Uterus (tissue), 4 donors: ENCODE data around the gene CDADC1. TPM values are rescaled to one million over a fixed set of nuclear protein-coding genes. Genes with fewer than 3 reads are reported as not detected.
A peak's percentile ranks its signal among the peaks of the same experiment; 100 is the strongest.

Source experiments
- DNase-seq, 2 donors: peaks; one replicate each; pipeline ENCODE4 v3.0.0-alpha.2; 2019 to 2020
- H3K27ac ChIP-seq, 2 donors: fragments of 200-600 bp; sonication (generic); 1 replicate in 1 of 2; 2 replicates in 1 of 2; pipeline ENCODE4 v1.5.1; 2016 to 2018
- H3K27me3 ChIP-seq, 2 donors: fragments of 200-600 bp; sonication (generic); one replicate each; pipeline ENCODE4 v1.5.1; 2018 to 2019; ENCODE audit warnings: control low read depth in 1 of 2
- H3K36me3 ChIP-seq, 2 donors: fragments of 200-600 bp; sonication (generic); one replicate each; pipeline ENCODE4 v1.5.1; 2019; ENCODE audit warnings: control low read depth in 1 of 2
- H3K4me1 ChIP-seq, 2 donors: fragments of 200-600 bp; sonication (generic); one replicate each; pipeline ENCODE4 v1.5.1; 2018 to 2019; ENCODE audit warnings: control low read depth in 1 of 2
- H3K4me3 ChIP-seq, 2 donors: fragments of 200-600 bp; sonication (generic); 1 replicate in 1 of 2; 2 replicates in 1 of 2; pipeline ENCODE4 v1.5.1; 2018 to 2019; ENCODE audit warnings: mild to moderate bottlenecking in 1 of 2
- H3K9me3 ChIP-seq, 2 donors: fragments of 200-600 bp; sonication (generic); one replicate each; pipeline ENCODE4 v1.5.1; 2019; ENCODE audit warnings: control low read depth in 1 of 2
- CTCF ChIP-seq, 4 experiments: fragments of 200-600 bp in 2 of 4; fragments of 450-650 bp in 2 of 4; sonication (generic) in 2 of 4; IDR thresholded peaks; one replicate each; pipeline ENCODE4 v1.5.1; 2016 to 2019; ENCODE audit warnings: antibody characterized with exemption in 4 of 4, mild to moderate bottlenecking in 2 of 4, moderate library complexity in 1 of 4
- POLR2A ChIP-seq, 2 donors: fragments of 450-650 bp; IDR thresholded peaks; one replicate each; pipeline ENCODE4 v1.6.1; 2016; ENCODE audit warnings: antibody characterized with exemption in 2 of 2, mild to moderate bottlenecking in 1 of 2, moderate library complexity in 1 of 2
- intact Hi-C: fragments of 100-400 bp; cut with DNase I; formaldehyde crosslinking; loops from one replicate; pipeline ENCODE4 v1.15.1; 2023; ENCODE audit warnings: low total_unique reads
- total RNA-seq, 4 donors: library from RNA; depleted of rRNA in 3 of 4; stranded (reverse); fragments of >200 nt in 3 of 4; gene quantifications; one replicate each; pipeline versions ENCODE4 v1.1.0 to v1.2.4, GENCODE V29; 2014 to 2023
- donor health status: DM: yes; HTN: yes; CAD: no.

CDADC1 gene
- total RNA-seq, 4 donors from 2014 or later = 1.8 to 76.5 (median 10.9) TPM

GRCh38 chr13:49302222-49302621 lies 54.5 kb downstream of the CDADC1 start:
- Histone ChIP-seq H3K9me3 (no peaks in the 10 kb centered on the region), H3K27me3 (no peaks in the 10 kb centered on the region), H3K4me1 (no peaks in the 10 kb centered on the region), H3K36me3 (no peaks in the 10 kb centered on the region), H3K27ac (peak overlapping the region in 1 of 2 donors; percentile 47), H3K4me3 (no peak overlapping the region)
- intact Hi-C loops = loop anchor here (5.0 to 10.0 kb wide), 2 partner anchors 133 to 305 kb away; no protein-coding TSS in a partner anchor
- TF ChIP-seq POLR2A (IDR thresholded peaks at IDR 0.05) = no peak
- TF ChIP-seq CTCF (IDR thresholded peaks at IDR 0.05) = no peak
- DNase-seq = no peak

GRCh38 chr13:49302817-49303216 lies 55.1 kb downstream of the CDADC1 start:
- intact Hi-C loops = loop anchor here (5.0 to 10.0 kb wide), 2 partner anchors 132 to 304 kb away; no protein-coding TSS in a partner anchor

GRCh38 chr13:49303533-49304252 lies 56.0 kb downstream of the CDADC1 start:
- no peaks in the 10 kb centered on the region for H3K9me3 ChIP-seq
- no peaks in the 10 kb centered on the region for H3K36me3 ChIP-seq
- no peak for DNase-seq
- no peak for TF ChIP-seq CTCF (IDR thresholded peaks at IDR 0.05)
- no peak for TF ChIP-seq POLR2A (IDR thresholded peaks at IDR 0.05)
- H3K27ac ChIP-seq = peak overlapping the region in 1 of 2 donors; percentile 97
- no peak overlapping the region for H3K4me3 ChIP-seq
- no peaks in the 10 kb centered on the region for H3K27me3 ChIP-seq
- H3K4me1 ChIP-seq = no peaks in the 10 kb centered on the region
- intact Hi-C loops = loop anchor here (5.0 to 10.0 kb wide), 2 partner anchors 131 to 304 kb away; no protein-coding TSS in a partner anchor

More at GRCh38 chr13:49302817-49303216, 55.1 kb downstream of the CDADC1 start:
- H3K36me3 ChIP-seq = no peaks in the 10 kb centered on the region
- no peak for DNase-seq
- H3K9me3 ChIP-seq = no peaks in the 10 kb centered on the region
- TF ChIP-seq POLR2A (IDR thresholded peaks at IDR 0.05) (no peak), CTCF (IDR thresholded peaks at IDR 0.05) (no peak)
- no peak overlapping the region for H3K27ac ChIP-seq
- no peak overlapping the region for H3K4me3 ChIP-seq
- no peaks in the 10 kb centered on the region for H3K27me3 ChIP-seq
- no peaks in the 10 kb centered on the region for H3K4me1 ChIP-seq

- H3K27me3 ChIP-seq = no peaks in the 10 kb centered on the region
- intact Hi-C loops = loop anchor here (5.0 to 10.0 kb wide), 2 partner anchors 130 to 303 kb away; no protein-coding TSS in a partner anchor
- H3K36me3 ChIP-seq = no peaks in the 10 kb centered on the region
- peak overlapping the region; percentile 0 to 97 for H3K27ac ChIP-seq
- DNase-seq = no peak
- TF ChIP-seq CTCF (IDR thresholded peaks at IDR 0.05) (no peak), POLR2A (IDR thresholded peaks at IDR 0.05) (no peak)
- H3K4me1 ChIP-seq = peaks cover 0 to 4% of the 10 kb centered on the region in 2 donors
- H3K4me3 ChIP-seq = no peak overlapping the region
- H3K9me3 ChIP-seq = no peaks in the 10 kb centered on the region
Observed at GRCh38 chr13:49304356-49304755, 56.6 kb downstream of the CDADC1 start.
